Activated CD4-positive, alpha-beta T cell treated with anti-CD3 and anti-CD28 coated beads, Interleukin-2, amount 50 U/mL, for 16 hours (primary cell): ENCODE data around the gene TBX15.

Source experiments
- DNase-seq: peaks from one replicate; pipeline ENCODE4 v3.0.0-alpha.2; 2020

TBX15 gene

DNA sequence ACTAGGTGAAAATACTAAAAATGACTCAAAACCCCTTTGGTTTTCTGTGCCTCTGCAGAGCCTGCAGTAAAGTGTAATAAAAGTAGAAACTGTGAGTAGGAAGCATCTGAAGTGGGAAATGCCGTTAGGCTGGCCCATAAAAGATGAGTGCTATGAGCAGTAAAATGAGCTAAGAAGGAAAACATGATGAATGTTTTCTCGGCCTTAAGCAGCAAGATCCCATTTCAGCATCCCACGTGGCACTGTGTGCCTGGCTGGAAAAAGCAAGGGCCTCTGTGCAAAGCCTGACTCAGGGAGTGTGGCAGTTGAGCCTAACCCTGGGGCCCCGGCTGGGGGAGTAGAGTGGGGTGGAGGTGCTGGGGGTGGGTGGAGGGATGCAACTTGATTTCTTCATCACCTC lies 109.5 kb downstream of the TBX15 start:
- DNase-seq, result no peak

DNA sequence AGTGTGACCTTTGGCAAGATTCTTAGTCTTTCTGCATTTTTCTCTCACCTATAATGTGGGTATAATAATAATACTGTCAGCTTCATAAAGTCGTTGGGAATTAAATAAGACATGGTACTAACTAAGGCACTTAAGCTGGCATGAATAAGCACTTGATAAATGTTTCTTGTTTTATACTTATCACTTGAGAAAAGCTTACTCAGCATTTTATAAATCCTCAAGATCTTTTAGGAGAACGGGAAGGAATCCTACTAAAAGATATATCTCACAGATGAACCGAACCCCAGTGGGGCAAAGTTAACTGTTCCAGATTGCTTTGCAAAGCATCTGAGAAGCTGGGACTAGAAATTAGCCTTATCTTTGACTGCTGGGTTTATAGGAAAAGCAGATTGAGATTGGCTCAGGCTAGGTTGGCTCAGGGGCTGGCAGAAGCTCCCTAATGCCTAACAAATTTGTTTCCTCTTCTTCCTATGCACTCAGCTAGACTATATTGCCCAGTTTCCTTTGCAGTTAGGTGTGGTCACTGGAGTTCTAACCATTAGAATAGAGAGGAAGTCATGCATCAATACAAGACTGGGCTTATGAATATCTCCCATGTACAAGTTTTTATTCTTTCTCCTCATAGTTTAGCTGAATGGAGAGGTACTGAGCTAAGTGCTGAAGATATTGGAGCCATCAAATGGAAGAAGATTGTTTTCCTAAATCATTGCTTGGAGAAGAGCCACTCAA lies 110.3 kb downstream of the TBX15 start:
- DNase-seq, result no peak

DNA sequence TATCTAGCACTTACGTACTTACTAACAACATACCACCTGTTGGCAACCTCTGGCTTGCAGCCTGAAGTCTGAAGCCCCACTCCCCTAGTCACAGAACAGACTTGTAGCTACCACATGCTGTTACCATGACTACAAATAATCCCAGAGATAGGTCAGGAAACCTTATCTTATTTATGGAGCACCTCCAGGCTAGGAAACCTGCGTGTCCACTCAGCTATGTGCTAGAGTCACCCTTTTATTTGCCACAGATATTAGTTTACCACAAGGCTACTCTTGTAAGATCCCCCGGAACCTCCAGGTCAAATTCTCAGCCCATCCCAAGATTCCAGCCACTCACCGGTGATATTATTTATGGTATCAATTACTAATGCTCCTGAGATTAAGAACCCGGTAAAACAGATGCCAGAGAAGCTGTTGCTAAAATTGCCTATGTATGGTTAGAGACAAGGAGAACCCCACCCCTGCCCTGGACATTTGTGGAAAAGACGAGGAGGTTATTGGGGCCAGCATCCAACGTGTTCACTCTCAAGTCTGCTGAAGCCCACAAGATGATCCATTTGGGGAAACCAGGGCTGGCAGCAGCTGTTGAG lies 116.5 kb downstream of the TBX15 start:
- DNase-seq, result no peak

DNA sequence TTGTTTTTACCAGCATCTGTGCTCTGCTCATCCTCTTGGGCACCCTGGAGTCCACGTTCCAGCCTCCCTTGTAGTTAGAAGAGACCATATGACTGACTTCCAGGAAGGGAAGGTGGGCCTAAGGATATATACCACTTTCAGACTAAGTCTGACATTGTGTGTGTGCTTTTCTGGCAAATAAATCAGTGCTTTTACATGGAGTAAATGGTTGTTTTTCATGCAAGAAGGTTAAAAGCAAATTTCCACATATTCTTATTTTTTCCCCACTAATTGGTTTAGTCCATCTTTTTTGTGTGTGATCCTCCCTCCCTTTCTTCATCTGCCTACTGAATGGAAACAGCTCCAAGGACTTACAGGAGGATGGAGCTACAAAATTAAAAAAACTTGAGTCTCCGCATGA lies 119.8 kb downstream of the TBX15 start:
- DNase-seq, result no peak

DNA sequence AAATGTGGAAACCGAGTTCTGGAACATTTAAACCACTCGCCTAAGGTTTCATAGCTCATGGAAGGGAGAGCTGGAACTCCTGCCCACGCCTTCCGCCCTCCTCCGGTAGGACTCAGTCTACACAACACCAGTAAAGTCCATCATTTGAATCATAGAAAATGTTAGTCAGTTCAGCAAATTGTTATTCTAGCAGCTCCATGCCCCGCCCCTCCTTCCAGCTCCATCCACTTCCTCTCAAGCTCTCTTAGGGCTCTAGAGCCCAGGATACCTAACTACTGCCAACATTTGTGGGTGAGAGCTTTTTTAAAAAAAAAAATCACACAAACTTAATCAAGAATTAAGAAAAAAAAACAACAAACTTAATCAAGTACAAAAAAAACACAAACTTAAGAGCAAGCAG lies 121.8 kb downstream of the TBX15 start:
- no peak for DNase-seq

DNA sequence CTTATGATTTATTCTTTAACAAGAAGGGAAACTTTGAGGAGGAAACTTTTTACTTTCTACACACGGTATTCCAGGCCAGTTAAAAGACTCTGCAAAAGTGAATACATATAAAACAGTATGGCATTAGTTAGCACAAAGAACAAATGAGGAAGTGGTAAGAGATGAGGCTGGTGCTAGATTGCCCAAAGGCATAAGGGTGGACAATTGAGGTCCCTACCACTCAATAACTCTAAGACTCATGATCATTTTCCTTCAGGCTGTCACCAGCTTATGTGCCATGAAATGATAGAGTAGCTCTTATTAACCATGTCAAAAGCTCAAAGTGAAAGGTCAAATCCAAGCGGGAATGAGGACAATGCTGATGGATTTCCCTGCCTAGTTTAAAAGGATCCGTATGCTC lies 124.5 kb downstream of the TBX15 start:
- DNase-seq, result no peak

DNA sequence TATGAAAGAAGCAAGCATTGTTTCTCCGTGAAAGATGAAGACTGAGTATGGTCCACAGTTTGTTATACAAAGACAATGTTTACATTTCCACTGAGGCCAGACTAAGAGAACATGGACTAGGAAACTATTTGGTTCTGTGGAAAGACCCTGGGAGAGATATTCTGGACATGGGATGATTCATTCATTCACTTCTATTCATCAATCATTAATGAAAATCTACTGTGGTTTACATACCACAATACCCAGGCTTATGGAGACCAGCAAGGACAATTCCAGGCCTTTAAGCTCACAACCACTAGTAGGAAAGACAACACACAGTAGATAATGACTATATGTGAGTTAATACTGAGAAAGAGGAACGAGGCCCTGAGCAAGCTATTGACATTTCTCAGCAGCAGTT lies 125.4 kb downstream of the TBX15 start:
- DNase-seq, result no peak

DNA sequence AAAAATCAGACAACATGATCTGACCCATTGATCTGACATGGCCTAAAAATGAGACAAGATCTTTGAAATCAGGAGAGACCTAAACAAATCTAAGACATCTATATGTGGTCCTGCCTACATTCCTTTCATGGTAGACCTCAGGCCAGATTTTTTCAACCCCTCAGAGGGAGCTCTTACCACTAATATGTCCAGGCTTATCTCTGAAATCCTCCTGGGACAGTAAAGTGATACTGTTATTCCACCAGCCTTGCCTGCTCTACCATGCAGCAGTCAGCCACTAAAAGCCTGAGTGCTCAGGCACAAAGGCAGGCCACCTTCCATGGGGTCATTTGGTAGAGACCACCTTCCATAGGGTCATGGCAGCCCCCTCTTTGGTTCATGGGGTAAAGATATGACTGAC lies 126.9 kb downstream of the TBX15 start:
- DNase-seq, result no peak

DNA sequence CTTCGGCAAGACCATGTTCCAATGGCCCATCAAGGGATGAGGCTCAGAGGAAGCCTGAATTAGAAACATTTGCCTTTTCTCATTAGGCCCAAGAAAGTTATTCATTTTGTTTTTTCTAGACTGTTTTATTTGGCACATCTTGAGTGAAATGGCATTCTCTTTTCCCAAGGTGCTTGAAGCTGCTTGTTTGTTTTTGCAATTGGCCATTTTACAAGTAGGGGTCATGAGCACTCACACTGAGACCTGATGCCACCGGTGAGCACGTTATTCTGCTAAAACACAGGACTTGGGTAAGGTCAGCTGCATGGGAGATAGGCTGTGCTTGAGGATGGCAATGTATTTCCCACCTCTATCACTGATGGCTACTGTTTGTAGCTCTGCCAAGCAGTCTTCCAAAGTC lies 128.1 kb downstream of the TBX15 start:
- DNase-seq, result no peak

DNA sequence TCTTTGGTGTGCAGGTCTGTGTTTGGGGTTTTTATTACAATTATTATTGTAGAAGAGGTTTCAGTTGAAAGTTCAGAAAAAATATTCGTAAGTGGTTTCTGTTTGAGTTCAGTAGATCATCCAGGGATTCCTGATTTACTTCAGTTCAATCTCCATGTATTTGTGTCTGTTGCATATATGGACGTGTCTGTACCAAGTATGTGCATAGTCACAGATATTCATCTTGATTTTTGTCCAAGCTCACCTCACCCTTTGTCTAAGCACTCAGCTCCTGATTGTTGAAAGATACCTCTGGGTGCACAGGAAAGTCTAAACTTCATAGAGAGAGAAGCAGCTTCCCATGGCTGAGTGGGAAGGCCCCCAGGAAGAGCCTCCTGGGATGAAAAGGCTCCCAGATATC lies 141.7 kb downstream of the TBX15 start:
- DNase-seq, result no peak

DNA sequence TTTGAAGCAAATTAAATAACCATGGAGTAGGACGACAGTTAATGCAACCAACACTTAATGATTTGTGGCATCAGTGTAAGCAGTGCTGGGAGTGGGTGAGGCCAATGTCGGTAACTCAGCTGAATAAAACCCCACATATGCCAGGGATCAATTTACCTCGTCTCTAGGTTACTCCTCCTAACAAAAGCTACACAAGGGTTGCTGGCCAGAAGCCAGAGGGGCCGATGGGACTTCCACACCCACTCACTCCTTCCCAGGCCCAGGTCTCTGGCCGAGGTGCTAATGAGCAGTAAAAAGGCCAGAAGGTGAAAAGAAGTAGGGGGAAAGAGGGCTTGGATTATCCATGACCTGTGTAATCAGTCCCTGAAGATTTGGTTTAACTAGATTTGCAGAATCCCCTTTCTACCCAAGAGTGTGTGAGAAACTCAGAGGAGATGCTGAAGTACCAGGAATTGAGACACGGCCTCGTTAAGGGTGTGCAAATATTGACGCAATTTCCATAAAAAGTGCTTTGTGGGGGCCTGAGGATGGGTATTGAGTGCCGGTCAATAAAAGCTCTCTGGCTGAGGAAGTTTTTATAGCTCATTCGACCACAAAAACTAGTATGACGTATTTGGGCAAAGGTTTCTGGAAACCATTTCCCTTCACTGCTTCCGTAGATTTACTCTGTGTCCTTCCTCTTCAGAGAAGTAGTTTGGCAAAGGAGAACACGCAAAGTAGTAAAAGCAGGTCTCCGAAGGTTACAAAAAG lies 145.5 kb downstream of the TBX15 start:
- DNase-seq, result no peak

DNA sequence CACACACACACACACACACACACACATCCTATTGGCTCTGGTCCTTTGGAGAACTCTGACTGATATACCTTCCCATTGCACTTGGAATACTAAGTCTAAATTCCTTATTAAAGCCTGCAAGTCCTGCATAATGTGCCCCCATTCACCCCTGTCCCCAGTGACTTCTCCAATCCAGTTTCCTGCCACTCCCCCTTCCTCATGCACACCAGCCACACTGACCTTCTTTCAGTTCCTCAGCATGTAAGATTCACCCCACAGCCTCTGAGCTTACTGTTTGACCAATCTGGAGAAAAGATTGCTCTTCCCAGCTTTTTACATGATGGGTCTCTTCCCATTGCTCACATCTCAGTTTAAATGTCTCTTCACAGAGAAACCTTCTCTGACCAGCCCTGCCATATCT lies 146.6 kb downstream of the TBX15 start:
- DNase-seq, result no peak
